NT2/D1 (cell line): ENCODE results near the gene RAE1.

Experiments used
- DNase-seq: peaks from one replicate; pipeline ENCODE4 v3.0.0-alpha.2; 2011; ENCODE audit warnings: low read depth, low spot score
- H3K27me3 ChIP-seq: 2 replicates; pipeline ENCODE4 v1.6.0; 2011; ENCODE audit warnings: mild to moderate bottlenecking; ENCODE audit not compliant: insufficient read length, insufficient read depth
- H3K36me3 ChIP-seq: 2 replicates; pipeline ENCODE4 v1.6.1; 2011; ENCODE audit warnings: mild to moderate bottlenecking, low read length, mixed read lengths; ENCODE audit not compliant: insufficient read depth, insufficient read length
- H3K4me1 ChIP-seq: 2 replicates; pipeline ENCODE4 v1.5.1; 2011; ENCODE audit not compliant: insufficient read depth, insufficient read length
- H3K4me3 ChIP-seq: 2 replicates; pipeline ENCODE4 v1.5.1; 2011; ENCODE audit warnings: low read depth; ENCODE audit not compliant: insufficient read length
- H3K9ac ChIP-seq: 2 replicates; pipeline ENCODE4 v1.6.0; 2011; ENCODE audit warnings: low read depth; ENCODE audit not compliant: insufficient read length
- H3K9me3 ChIP-seq: 2 replicates; pipeline ENCODE4 v1.5.1; 2011; ENCODE audit warnings: mild to moderate bottlenecking, low read length; ENCODE audit not compliant: insufficient read depth
- SUZ12 ChIP-seq: IDR thresholded peaks from 2 replicates; pipeline ENCODE4 v1.6.1; 2011; ENCODE audit not compliant: insufficient read length, insufficient read depth; ENCODE audit errors: extremely low read depth
- YY1 ChIP-seq: IDR thresholded peaks from 2 replicates; pipeline ENCODE4 v1.6.1; 2011; ENCODE audit not compliant: insufficient read length, insufficient read depth
- ZNF274 ChIP-seq: IDR thresholded peaks from 2 replicates; pipeline ENCODE4 v1.6.1; 2011; ENCODE audit warnings: mild to moderate bottlenecking, low read depth, low read length

The RAE1 gene

GRCh38 chr20:57351042-57351783, at the start of gene RAE1:
Gene RAE1, plus strand, starts transcription at chr20:57351255. Its CDS starts 2,784 bp downstream, at chr20:57354039.
- Histone ChIP-seq H3K9ac (peak within 1 kb of the TSS; percentile 99), H3K36me3 (no peaks in the 10 kb centered on the region), H3K9me3 (no peaks in the 10 kb centered on the region), H3K4me3 (peak within 1 kb of the TSS; percentile 100), H3K27me3 (no peaks in the 10 kb centered on the region), H3K4me1 (no peaks in the 10 kb centered on the region)
- TF ChIP-seq YY1 (peak; percentile 19), ZNF274 (no peak)
- peak; percentile 87 for DNase-seq

DNA sequence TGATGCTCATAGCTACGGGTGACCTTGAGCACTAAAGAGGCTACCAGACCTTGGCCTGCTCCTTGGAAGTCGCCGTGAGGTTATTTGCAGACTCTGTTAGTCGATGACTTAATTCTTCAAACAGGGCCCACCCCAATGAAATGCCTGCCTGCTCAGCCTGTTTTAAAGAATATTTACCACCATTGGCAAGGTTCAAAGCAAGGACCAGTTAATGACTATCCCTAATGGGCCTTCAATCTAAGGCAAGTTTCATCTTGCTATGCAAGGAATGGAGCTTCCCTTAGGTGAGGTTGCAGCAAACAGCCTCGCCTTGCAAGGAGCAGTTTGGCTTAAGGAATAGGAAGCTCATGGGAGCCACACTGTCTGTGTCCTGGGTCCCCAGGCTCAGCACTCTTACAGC, 44.3 kb upstream of the RAE1 start:
- Histone ChIP-seq H3K4me3 (no peak overlapping the region), H3K27me3 (no peaks in the 10 kb centered on the region), H3K4me1 (peaks cover 4% of the 10 kb centered on the region), H3K9ac (no peak overlapping the region), H3K36me3 (no peaks in the 10 kb centered on the region), H3K9me3 (no peaks in the 10 kb centered on the region)
- DNase-seq, result no peak
- TF ChIP-seq SUZ12 (no peak), YY1 (no peak), ZNF274 (no peak)

DNA sequence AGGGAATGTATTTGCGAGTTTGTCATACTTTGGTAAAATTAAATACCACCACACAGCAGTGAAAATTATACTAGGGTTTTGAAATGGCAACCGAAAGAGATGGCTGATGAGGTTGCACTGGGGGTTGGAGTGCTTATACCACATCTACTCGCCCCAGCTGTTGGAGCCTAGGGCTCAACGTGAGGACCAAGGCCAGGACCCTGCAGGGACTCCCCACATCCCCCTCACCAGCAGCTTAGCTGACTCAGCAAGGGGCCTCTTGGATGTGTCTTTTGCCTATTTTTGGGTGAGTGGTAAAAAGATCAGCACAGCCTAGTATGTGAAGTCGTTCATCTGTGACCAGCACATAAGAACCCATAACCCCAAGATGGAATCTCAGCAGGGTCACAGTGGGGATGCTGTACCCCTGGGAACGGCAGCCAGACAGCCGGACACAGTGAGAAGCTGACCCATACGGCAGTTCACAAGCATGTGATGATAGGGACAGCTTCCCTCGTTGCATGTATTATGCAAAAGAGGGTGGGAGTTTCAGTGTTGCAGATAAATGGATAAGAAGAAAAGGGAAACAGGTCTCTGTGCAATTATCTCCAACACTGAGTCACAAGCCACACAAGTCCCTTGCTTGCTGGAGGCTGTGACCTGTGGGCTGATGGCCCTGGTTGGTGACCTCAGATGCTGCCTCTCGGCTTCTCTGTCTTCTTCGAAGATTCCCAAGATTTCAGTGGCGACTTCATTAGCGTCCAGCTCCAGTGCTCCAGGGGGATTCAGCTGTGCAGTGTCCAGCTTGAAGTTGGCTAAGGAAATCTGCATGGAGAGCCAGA, 42.4 kb upstream of the RAE1 start:
- Histone ChIP-seq H3K9me3 (no peaks in the 10 kb centered on the region), H3K4me1 (peaks cover 4% of the 10 kb centered on the region), H3K27me3 (no peaks in the 10 kb centered on the region), H3K9ac (no peak overlapping the region), H3K36me3 (no peaks in the 10 kb centered on the region), H3K4me3 (no peak overlapping the region)
- TF ChIP-seq ZNF274 (no peak), SUZ12 (no peak), YY1 (no peak)
- DNase-seq, result no peak

GRCh38 chr20:57309544-57310115, 41.4 kb upstream of the RAE1 start:
- H3K36me3 ChIP-seq, result no peaks in the 10 kb centered on the region
- no peak overlapping the region for H3K9ac ChIP-seq
- DNase-seq, result no peak
- TF ChIP-seq YY1 (no peak), SUZ12 (no peak)
- H3K27me3 ChIP-seq, result no peaks in the 10 kb centered on the region
- H3K9me3 ChIP-seq, result no peaks in the 10 kb centered on the region
- peaks cover 4% of the 10 kb centered on the region for H3K4me1 ChIP-seq
- no peak overlapping the region for H3K4me3 ChIP-seq

GRCh38 chr20:57310821-57311514, 40.1 kb upstream of the RAE1 start:
- Histone ChIP-seq H3K36me3 (no peaks in the 10 kb centered on the region), H3K27me3 (no peaks in the 10 kb centered on the region), H3K4me1 (peaks cover 4% of the 10 kb centered on the region), H3K9me3 (no peaks in the 10 kb centered on the region), H3K9ac (no peak overlapping the region), H3K4me3 (no peak overlapping the region)
- no peak for DNase-seq
- TF ChIP-seq YY1, result no peak
- TF ChIP-seq ZNF274, result no peak
- TF ChIP-seq SUZ12, result no peak

- no peak overlapping the region for H3K9ac ChIP-seq
- H3K9me3 ChIP-seq, result no peaks in the 10 kb centered on the region
- TF ChIP-seq YY1 (no peak), SUZ12 (no peak), ZNF274 (no peak)
- DNase-seq, result no peak
- H3K27me3 ChIP-seq, result no peaks in the 10 kb centered on the region
- peaks cover 4% of the 10 kb centered on the region for H3K4me1 ChIP-seq
- no peaks in the 10 kb centered on the region for H3K36me3 ChIP-seq
- H3K4me3 ChIP-seq, result no peak overlapping the region
Measured at GRCh38 chr20:57312138-57312537, 38.9 kb upstream of the RAE1 start.

DNA sequence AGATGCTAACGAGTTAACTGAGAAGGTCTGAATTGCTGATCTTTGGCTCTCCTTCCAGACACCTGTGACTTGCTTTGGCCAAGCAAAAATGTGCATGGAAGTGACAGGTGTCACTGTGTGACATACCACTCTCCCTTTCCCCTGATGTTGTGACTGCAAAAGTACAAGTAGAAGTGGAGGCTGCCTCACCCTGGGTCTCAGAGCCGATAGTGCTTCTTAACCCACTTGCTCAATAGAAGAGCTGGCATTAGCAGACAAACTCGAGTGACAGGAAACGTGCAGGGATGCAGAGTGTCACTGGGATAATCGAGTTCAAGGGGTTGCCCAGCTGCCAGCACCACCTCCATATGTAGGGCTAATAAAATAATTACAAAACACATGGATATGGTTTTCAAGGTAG, 37.8 kb upstream of the RAE1 start:
- Histone ChIP-seq H3K9ac (no peak overlapping the region), H3K4me3 (no peak overlapping the region), H3K9me3 (no peaks in the 10 kb centered on the region), H3K36me3 (no peaks in the 10 kb centered on the region), H3K4me1 (peaks cover 8% of the 10 kb centered on the region), H3K27me3 (peaks cover under 1% of the 10 kb centered on the region)
- TF ChIP-seq SUZ12 (no peak), YY1 (no peak), ZNF274 (no peak)
- DNase-seq, result no peak
